Vagina (tissue), 2 donors: ENCODE data around the gene HMX1. TPM values are rescaled to one million over a fixed set of nuclear protein-coding genes. Genes with fewer than 3 reads are reported as not detected.

Source experiments
- DNase-seq, 2 donors: peaks; one replicate each; pipeline ENCODE4 v3.0.0-alpha.2; 2017; ENCODE audit errors: extremely low spot score in 2 of 2
- H3K27ac ChIP-seq: fragments of 200-600 bp; sonication (generic); one replicate; pipeline ENCODE4 v1.5.1; 2019
- H3K27me3 ChIP-seq: fragments of 200-600 bp; sonication (generic); one replicate; pipeline ENCODE4 v1.5.1; 2019
- H3K36me3 ChIP-seq, 2 donors: fragments of 200-600 bp; sonication (generic); one replicate each; pipeline ENCODE4 v1.5.1; 2017 to 2019
- H3K4me1 ChIP-seq: fragments of 200-600 bp; sonication (generic); one replicate; pipeline ENCODE4 v1.5.1; 2019
- H3K4me3 ChIP-seq, 2 donors: fragments of 200-600 bp; sonication (generic); 1 replicate in 1 of 2; 2 replicates in 1 of 2; pipeline ENCODE4 v1.5.1; 2016 to 2019
- H3K9me3 ChIP-seq: fragments of 200-600 bp; sonication (generic); one replicate; pipeline ENCODE4 v1.5.1; 2019
- POLR2A ChIP-seq, 2 donors: fragments of 450-650 bp; IDR thresholded peaks; one replicate each; pipeline ENCODE4 v1.6.1; 2017; ENCODE audit warnings: antibody characterized with exemption in 2 of 2, mild to moderate bottlenecking in 2 of 2, moderate library complexity in 2 of 2
- POLR2AphosphoS5 ChIP-seq, 2 donors: sonication (generic); formaldehyde crosslinking; IDR thresholded peaks; one replicate each; pipeline ENCODE4 v1.9.0; 2017; ENCODE audit warnings: antibody characterized with exemption in 2 of 2, mild to moderate bottlenecking in 2 of 2, low read depth in 1 of 2; ENCODE audit not compliant: insufficient read depth in 1 of 2
- intact Hi-C: fragments of 100-400 bp; cut with DNase I; formaldehyde crosslinking; loops from one replicate; pipeline ENCODE4 v1.15.1; 2023
- total RNA-seq: library from RNA; depleted of rRNA; stranded (reverse); fragments of >200 nt; gene quantifications from one replicate; pipeline ENCODE4 v1.2.3, GENCODE V29; 2016
- TF ChIP-seq, protein P1 (sequence below), 3 experiments: fragments of 450-650 bp in 2 of 3; fragments of 200-600 bp in 1 of 3; sonication (generic) in 1 of 3; IDR thresholded peaks; one replicate each; pipeline ENCODE4 v1.5.1; 2017 to 2019; ENCODE audit warnings: antibody characterized with exemption in 3 of 3, mild to moderate bottlenecking in 2 of 3, moderate library complexity in 2 of 3

HMX1 gene
- not detected for total RNA-seq

- no peak within 1 kb of the TSS for H3K27ac ChIP-seq
- H3K36me3 ChIP-seq, result no peaks in the 10 kb centered on the region
- H3K9me3 ChIP-seq, result no peaks in the 10 kb centered on the region
- peaks cover 7% of the 10 kb centered on the region for H3K4me1 ChIP-seq
- H3K27me3 ChIP-seq, result no peaks in the 10 kb centered on the region
- TF ChIP-seq POLR2AphosphoS5 (IDR thresholded peaks at IDR 0.05; ENCODE audit: insufficient read depth in 1 of 2, low read depth in 1 of 2) (no peak), POLR2A (IDR thresholded peaks at IDR 0.05) (no peak)
- TF ChIP-seq, protein P1, sequence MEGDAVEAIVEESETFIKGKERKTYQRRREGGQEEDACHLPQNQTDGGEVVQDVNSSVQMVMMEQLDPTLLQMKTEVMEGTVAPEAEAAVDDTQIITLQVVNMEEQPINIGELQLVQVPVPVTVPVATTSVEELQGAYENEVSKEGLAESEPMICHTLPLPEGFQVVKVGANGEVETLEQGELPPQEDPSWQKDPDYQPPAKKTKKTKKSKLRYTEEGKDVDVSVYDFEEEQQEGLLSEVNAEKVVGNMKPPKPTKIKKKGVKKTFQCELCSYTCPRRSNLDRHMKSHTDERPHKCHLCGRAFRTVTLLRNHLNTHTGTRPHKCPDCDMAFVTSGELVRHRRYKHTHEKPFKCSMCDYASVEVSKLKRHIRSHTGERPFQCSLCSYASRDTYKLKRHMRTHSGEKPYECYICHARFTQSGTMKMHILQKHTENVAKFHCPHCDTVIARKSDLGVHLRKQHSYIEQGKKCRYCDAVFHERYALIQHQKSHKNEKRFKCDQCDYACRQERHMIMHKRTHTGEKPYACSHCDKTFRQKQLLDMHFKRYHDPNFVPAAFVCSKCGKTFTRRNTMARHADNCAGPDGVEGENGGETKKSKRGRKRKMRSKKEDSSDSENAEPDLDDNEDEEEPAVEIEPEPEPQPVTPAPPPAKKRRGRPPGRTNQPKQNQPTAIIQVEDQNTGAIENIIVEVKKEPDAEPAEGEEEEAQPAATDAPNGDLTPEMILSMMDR (IDR thresholded peaks at IDR 0.05), result no peak
- H3K4me3 ChIP-seq, result peak within 1 kb of the TSS in 1 of 2 donors; percentile 13
- DNase-seq, result no peak
- intact Hi-C loops, result no loop called here
Measured at GRCh38 chr4:8871417-8872401, at the start of gene HMX1. Gene HMX1, minus strand, starts transcription at chr4:8871839. Its CDS starts 225 bp downstream, at chr4:8871614.

- intact Hi-C loops, result no loop called here
- Histone ChIP-seq H3K27me3 (no peaks in the 10 kb centered on the region), H3K4me1 (no peaks in the 10 kb centered on the region)
Measured at GRCh38 chr4:8920969-8921368, 49.3 kb upstream of the HMX1 start.

GRCh38 chr4:8920289-8920965 is 48.8 kb upstream of the HMX1 start:
- H3K27me3 ChIP-seq, result no peaks in the 10 kb centered on the region
- H3K4me3 ChIP-seq, result no peak overlapping the region
- no peaks in the 10 kb centered on the region for H3K4me1 ChIP-seq
- TF ChIP-seq, protein P1 (IDR thresholded peaks at IDR 0.05), result no peak
- TF ChIP-seq POLR2A (IDR thresholded peaks at IDR 0.05) (no peak), POLR2AphosphoS5 (IDR thresholded peaks at IDR 0.05; ENCODE audit: insufficient read depth in 1 of 2, low read depth in 1 of 2) (no peak)
- intact Hi-C loops, result no loop called here
- H3K36me3 ChIP-seq, result no peaks in the 10 kb centered on the region
- no peaks in the 10 kb centered on the region for H3K9me3 ChIP-seq
- peak in 1 of 2 donors; percentile 70 for DNase-seq
- no peak overlapping the region for H3K27ac ChIP-seq

More at GRCh38 chr4:8920969-8921368, 49.3 kb upstream of the HMX1 start:
- H3K27ac ChIP-seq, result no peak overlapping the region
- DNase-seq, result peak in 1 of 2 donors; percentile 49
- no peak overlapping the region for H3K4me3 ChIP-seq
- TF ChIP-seq, protein P1 (IDR thresholded peaks at IDR 0.05), result no peak
- TF ChIP-seq POLR2A (IDR thresholded peaks at IDR 0.05) (no peak), POLR2AphosphoS5 (IDR thresholded peaks at IDR 0.05; ENCODE audit: insufficient read depth in 1 of 2, low read depth in 1 of 2) (no peak)
- H3K36me3 ChIP-seq, result no peaks in the 10 kb centered on the region
- H3K9me3 ChIP-seq, result no peaks in the 10 kb centered on the region

DNA sequence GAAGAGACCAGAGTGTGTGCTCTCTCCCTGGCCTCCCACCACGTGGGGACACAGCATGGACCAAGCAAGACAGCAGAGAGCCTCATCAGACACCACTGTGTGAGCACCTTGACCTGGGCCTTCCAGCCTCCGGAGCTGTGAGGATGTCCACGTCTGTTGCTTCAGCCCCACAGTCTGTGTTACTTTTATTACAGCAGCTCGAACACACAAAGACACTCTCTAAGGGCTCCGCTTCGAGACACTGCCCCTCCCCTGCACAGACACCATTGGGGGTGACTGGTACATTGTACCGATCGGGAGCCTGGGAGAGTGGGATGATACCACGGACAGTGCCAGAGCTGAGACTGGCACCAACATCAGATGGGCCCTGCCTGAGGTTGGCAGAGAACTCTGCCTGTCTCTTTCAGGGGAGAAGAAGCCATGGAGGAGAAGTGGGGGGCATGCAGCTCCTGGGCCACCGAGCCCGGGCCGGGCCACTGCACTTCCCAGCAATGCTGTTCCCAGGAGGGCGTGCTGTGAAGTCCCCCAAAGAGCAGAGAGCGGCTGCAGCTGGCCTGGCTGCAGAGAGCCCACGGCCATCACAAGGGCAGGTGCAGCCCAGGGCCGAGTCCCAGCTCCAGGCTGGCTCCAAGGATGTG is 48.1 kb upstream of the HMX1 start:
- peak in 1 of 2 donors; percentile 70 for DNase-seq
- no peaks in the 10 kb centered on the region for H3K27me3 ChIP-seq

More for the DNA sequence above, 48.1 kb upstream of the HMX1 start:
- H3K27ac ChIP-seq, result no peak overlapping the region
- no peaks in the 10 kb centered on the region for H3K4me1 ChIP-seq
- intact Hi-C loops, result no loop called here
- H3K4me3 ChIP-seq, result no peak overlapping the region
- TF ChIP-seq, protein P1 (IDR thresholded peaks at IDR 0.05), result no peak
- TF ChIP-seq POLR2A (IDR thresholded peaks at IDR 0.05) (no peak), POLR2AphosphoS5 (IDR thresholded peaks at IDR 0.05; ENCODE audit: insufficient read depth in 1 of 2, low read depth in 1 of 2) (no peak)
- H3K9me3 ChIP-seq, result no peaks in the 10 kb centered on the region
- H3K36me3 ChIP-seq, result no peaks in the 10 kb centered on the region
